ENCODE results near the gene ARHGEF17. TPM values are rescaled to one million over a fixed set of nuclear protein-coding genes. Genes with fewer than 3 reads are reported as not detected.

ARHGEF17 gene
- total and polyA plus RNA-seq, 4 donors = 2.6 to 12.6 (median 5.7) TPM

DNA sequence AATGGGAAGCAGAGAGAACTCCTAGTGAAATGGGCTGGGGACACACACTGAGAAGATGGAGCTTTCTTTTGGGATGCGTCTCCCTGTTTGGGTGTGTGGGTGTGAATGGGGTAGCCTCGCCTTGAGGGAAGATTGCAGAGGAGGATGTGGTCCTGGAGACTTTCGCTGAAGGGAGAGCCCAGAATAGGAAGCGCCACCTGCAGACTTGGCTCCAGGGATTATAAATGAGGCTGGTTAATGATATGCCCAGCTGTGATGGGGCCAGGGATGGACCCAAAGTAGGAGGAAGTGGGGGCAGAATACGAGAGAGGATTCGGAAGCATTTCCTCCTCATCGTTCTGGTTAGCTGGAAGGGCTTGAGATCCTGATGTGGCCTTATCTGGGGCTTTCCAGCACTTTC is 81.8 kb downstream of the ARHGEF17 start:
- TF ChIP-seq RXRA (IDR thresholded peaks at IDR 0.05) (no peak), JUND (IDR thresholded peaks at IDR 0.05) (no peak), EGR1 (IDR thresholded peaks at IDR 0.05; ENCODE audit: low read depth in 2 of 2) (no peak), REST (IDR thresholded peaks at IDR 0.05) (no peak), SP1 (IDR thresholded peaks at IDR 0.05) (no peak)
- TF ChIP-seq, protein P1, sequence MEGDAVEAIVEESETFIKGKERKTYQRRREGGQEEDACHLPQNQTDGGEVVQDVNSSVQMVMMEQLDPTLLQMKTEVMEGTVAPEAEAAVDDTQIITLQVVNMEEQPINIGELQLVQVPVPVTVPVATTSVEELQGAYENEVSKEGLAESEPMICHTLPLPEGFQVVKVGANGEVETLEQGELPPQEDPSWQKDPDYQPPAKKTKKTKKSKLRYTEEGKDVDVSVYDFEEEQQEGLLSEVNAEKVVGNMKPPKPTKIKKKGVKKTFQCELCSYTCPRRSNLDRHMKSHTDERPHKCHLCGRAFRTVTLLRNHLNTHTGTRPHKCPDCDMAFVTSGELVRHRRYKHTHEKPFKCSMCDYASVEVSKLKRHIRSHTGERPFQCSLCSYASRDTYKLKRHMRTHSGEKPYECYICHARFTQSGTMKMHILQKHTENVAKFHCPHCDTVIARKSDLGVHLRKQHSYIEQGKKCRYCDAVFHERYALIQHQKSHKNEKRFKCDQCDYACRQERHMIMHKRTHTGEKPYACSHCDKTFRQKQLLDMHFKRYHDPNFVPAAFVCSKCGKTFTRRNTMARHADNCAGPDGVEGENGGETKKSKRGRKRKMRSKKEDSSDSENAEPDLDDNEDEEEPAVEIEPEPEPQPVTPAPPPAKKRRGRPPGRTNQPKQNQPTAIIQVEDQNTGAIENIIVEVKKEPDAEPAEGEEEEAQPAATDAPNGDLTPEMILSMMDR (IDR thresholded peaks at IDR 0.05; ENCODE audit: low read depth, low read length, missing input control) = no peak
- Histone ChIP-seq H3K4me1 (ENCODE audit: control insufficient read depth in 4 of 4, insufficient read depth in 4 of 4, low read length in 3 of 4) (peaks cover 0 to 3% (median 0%) of the 10 kb centered on the region in 4 donors), H3K9ac (ENCODE audit: low read depth in 1 of 2, low read length in 2 of 2) (no peak overlapping the region), H3K27ac (ENCODE audit: low read depth in 1 of 2, low read length in 2 of 2) (no peak overlapping the region), H3K9me3 (ENCODE audit: control insufficient read depth in 4 of 4, low read length in 3 of 4) (no peaks in the 10 kb centered on the region), H3K4me3 (ENCODE audit: low read depth in 1 of 3, low read length in 3 of 3) (no peak overlapping the region), H3K27me3 (ENCODE audit: control insufficient read depth in 4 of 4, insufficient read depth in 4 of 4, low read length in 3 of 4) (no peaks in the 10 kb centered on the region), H3K36me3 (ENCODE audit: control insufficient read depth in 4 of 4, insufficient read depth in 3 of 4, low read depth in 1 of 4, low read length in 3 of 4) (no peaks in the 10 kb centered on the region)
- DNase-seq (ENCODE audit: low spot score) = no peak
- WGBS = 85% methylated on average over 7 of the region's 7 CpGs

- Histone ChIP-seq H3K9ac (ENCODE audit: low read depth in 1 of 2, low read length in 2 of 2) (no peak overlapping the region), H3K9me3 (ENCODE audit: control insufficient read depth in 4 of 4, low read length in 3 of 4) (no peaks in the 10 kb centered on the region), H3K4me1 (ENCODE audit: control insufficient read depth in 4 of 4, insufficient read depth in 4 of 4, low read length in 3 of 4) (peaks cover 0 to 3% (median 0%) of the 10 kb centered on the region in 4 donors), H3K36me3 (ENCODE audit: control insufficient read depth in 4 of 4, insufficient read depth in 3 of 4, low read depth in 1 of 4, low read length in 3 of 4) (no peaks in the 10 kb centered on the region), H3K4me3 (ENCODE audit: low read depth in 1 of 3, low read length in 3 of 3) (no peak overlapping the region), H3K27me3 (ENCODE audit: control insufficient read depth in 4 of 4, insufficient read depth in 4 of 4, low read length in 3 of 4) (no peaks in the 10 kb centered on the region), H3K27ac (ENCODE audit: low read depth in 1 of 2, low read length in 2 of 2) (no peak overlapping the region)
- no peak for DNase-seq (ENCODE audit: low spot score)
- WGBS = 97% methylated on average over 12 of the region's 12 CpGs
- TF ChIP-seq RXRA (IDR thresholded peaks at IDR 0.05) (no peak), ZBTB33 (IDR thresholded peaks at IDR 0.05) (no peak), TAF1 (conservative IDR thresholded peaks at IDR 0.05) (no peak)
These were observed 82.8 kb downstream of the ARHGEF17 start for GRCh38 chr11:73390601-73391565.

All from liver (tissue), 9 donors.